ENCODE measurements around the gene MRPL9.
"Not testable (repeated sequence)": the region's sequence is repeated elsewhere in the genome, so short reads cannot be mapped to it uniquely, and the experiment has no call there.

Gene MRPL9

GRCh38 chr1:151783796-151784195 is 20.5 kb upstream of the MRPL9 start:
- DNase-seq (ENCODE audit: low read depth): no peak

DNA sequence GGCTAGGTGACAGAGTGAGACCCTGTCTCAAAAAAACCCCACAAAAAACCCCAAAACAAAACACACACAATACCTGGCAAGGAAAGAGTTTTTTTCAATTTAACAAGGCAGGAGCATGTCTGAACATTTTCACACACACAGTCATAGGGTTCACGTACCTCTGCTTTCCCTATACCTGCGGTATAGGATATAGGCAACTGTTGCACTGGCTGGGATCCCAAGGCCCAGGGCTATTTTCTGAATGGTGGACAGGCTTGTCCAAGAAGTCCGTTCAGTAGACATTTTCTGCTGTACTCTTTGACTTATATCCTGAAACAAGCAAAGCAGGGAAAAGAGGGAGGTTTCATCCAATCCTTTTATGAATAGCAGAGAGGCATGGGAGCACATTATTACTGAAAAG is 19.4 kb upstream of the MRPL9 start:
- DNase-seq (ENCODE audit: low read depth): no peak

GRCh38 chr1:151782026-151782425 is 18.7 kb upstream of the MRPL9 start:
- not testable (repeated sequence) for DNase-seq (ENCODE audit: low read depth)

- not testable (repeated sequence) for DNase-seq (ENCODE audit: low read depth)
Observed at GRCh38 chr1:151780736-151781135, 17.4 kb upstream of the MRPL9 start.

DNA sequence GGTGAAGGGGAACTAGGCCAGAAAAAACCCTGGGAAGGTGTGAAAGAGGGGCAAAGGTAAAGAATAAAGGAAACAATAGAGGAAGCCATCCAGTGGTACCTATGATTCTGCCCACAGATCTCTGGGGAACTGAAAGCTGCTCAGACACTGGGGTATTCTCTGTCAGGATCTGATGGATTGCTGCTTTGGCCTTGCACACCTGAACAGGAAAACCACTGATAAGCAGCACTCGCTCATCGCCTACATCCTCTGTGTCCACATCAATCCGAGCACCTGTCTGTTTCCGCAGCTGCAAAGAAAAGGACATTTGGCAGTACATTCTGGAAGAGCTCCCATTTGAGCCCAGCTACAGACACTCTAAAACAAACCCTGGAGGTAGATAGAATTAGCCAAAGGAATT is 16.6 kb upstream of the MRPL9 start:
- DNase-seq (ENCODE audit: low read depth): no peak

GRCh38 chr1:151777317-151777716 is 14.0 kb upstream of the MRPL9 start:
- no peak for DNase-seq (ENCODE audit: low read depth)

- DNase-seq (ENCODE audit: low read depth): no peak
Observed at GRCh38 chr1:151776665-151777062, 13.4 kb upstream of the MRPL9 start.

- DNase-seq (ENCODE audit: low read depth): no peak
Observed at GRCh38 chr1:151775894-151776664, 12.8 kb upstream of the MRPL9 start.

- DNase-seq (ENCODE audit: low read depth): no peak
Observed at GRCh38 chr1:151774256-151774922, 11.1 kb upstream of the MRPL9 start.

GRCh38 chr1:151773702-151774101 is 10.4 kb upstream of the MRPL9 start:
- DNase-seq (ENCODE audit: low read depth): no peak

DNA sequence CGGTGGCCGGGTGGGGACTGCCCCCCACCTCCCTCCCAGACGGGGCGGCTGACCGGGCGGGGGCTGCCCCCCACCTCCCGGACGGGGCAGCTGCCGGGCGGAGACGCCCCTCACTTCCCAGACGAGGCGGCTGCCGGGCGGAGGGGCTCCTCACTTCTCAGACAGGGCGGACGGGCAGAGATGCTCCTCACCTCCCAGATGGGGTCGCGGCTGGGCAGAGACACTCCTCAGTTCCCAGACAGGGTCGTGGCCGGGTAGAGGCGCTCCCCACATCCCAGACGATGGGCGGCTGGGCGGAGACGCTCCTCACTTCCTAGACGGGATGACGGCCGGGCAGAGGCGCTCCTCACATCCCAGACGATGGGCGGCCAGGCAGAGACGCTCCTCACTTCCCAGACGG is 6.0 kb upstream of the MRPL9 start:
- DNase-seq (ENCODE audit: low read depth): not testable (repeated sequence)

DNA sequence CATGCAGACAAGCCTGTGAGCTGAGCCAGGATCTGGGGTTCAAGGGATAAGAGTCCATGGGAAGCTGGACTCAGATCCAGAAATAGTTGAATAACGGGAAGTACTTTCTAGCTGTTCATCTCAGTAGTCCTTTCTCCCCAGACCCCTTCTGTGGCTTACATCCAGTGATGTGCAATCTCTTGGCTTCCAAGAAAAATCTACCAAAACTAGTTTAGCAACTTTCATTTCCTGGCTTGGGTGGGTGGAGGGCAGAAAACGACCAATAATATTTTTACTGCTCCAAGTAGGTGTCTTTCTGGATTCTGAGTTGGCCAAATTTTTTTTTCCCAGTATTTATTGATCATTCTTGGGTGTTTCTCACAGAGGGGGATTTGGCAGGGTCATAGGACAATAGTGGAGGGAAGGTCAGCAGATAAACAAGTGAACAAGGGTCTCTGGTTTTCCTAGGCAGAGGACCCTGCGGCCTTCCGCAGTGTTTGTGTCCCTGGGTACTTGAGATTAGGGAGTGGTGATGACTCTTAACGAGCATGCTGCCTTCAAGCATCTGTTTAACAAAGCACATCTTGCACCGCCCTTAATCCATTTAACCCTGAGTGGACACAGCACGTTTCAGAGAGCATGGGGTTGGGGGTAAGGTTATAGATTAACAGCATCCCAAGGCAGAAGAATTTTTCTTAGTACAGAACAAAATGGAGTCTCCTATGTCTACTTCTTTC is 5.2 kb upstream of the MRPL9 start:
- DNase-seq (ENCODE audit: low read depth): not testable (repeated sequence)

GRCh38 chr1:151763990-151764389 is 694 bp upstream of the MRPL9 start:
- no peak for DNase-seq (ENCODE audit: low read depth)

GRCh38 chr1:151760597-151761385 is 2.5 kb downstream of the MRPL9 start:
- no peak for DNase-seq (ENCODE audit: low read depth)

GRCh38 chr1:151759241-151759640 is 4.1 kb downstream of the MRPL9 start:
- no peak for DNase-seq (ENCODE audit: low read depth)

- peak; percentile 0 for DNase-seq (ENCODE audit: low read depth)
Observed at GRCh38 chr1:151756291-151756690, 7.0 kb downstream of the MRPL9 start.

GRCh38 chr1:151741516-151741915 is 21.8 kb downstream of the MRPL9 start:
- DNase-seq (ENCODE audit: low read depth): no peak

GRCh38 chr1:151739590-151740355 is 23.5 kb downstream of the MRPL9 start:
- DNase-seq (ENCODE audit: low read depth): no peak

DNA sequence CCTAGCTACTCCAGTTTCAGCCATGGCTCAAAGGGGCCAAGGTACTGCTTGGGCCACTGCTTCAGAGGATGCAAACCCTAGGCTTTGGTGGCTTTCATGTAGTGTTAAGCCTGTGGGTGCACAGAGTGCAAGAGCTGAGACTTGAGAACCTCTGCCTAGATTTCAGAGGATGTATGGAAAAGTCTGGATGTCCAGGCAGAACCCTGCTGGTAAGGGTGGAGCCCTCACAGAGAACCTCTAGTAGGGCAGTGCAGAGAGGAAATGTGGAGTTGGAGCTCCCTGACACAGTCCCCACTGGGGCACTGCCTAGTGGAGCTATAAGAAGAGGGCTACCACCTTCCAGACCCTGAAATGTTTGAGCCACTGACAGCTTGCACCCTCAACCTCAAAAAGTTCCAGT is 25.8 kb downstream of the MRPL9 start:
- DNase-seq (ENCODE audit: low read depth): no peak

GRCh38 chr1:151737026-151737425 is 26.3 kb downstream of the MRPL9 start:
- DNase-seq (ENCODE audit: low read depth): no peak

GRCh38 chr1:151733995-151734394 is 29.3 kb downstream of the MRPL9 start:
- DNase-seq (ENCODE audit: low read depth): not testable (repeated sequence)

Data from GM04504 (cell line).